ENCODE results near the gene DNAH6.

GRCh38 chr2:84766791-84767190, 250.5 kb downstream of the DNAH6 start:
- TF ChIP-seq TOX (CRISPR knock-in tag; IDR thresholded peaks at IDR 0.05; ENCODE audit: borderline replicate concordance) (no peak), PPARA (CRISPR knock-in tag; IDR thresholded peaks at IDR 0.05; ENCODE audit: borderline replicate concordance) (no peak), ZC3H10 (CRISPR knock-in tag; IDR thresholded peaks at IDR 0.05) (no peak), CREB5 (CRISPR knock-in tag; IDR thresholded peaks at IDR 0.05; ENCODE audit: low read depth) (no peak), BACH2 (CRISPR knock-in tag; IDR thresholded peaks at IDR 0.05; ENCODE audit: borderline replicate concordance) (no peak), CSDC2 (CRISPR knock-in tag; IDR thresholded peaks at IDR 0.05) (no peak)

Measured in SK-N-SH treated with all-trans-retinoic acid at 6 μM for 48 hours (cell line).